T-helper 1 cell treated with Interleukin-12 subunit alpha and Interleukin-12 subunit beta and Interleukin-4 antibody, amounts not matched to agents 30 ng/mL and 1 ng/mL, for 36 hours (primary cell): Measurements from ENCODE around the gene OBSL1. TPM values are rescaled to one million over a fixed set of nuclear protein-coding genes. Genes with fewer than 3 reads are reported as not detected.

Experiments used
- intact Hi-C: fragments of 100-400 bp; cut with micrococcal nuclease; formaldehyde crosslinking; loops from one replicate; pipeline ENCODE4 v1.15.1; 2024
- total RNA-seq: library from RNA; stranded (reverse); gene quantifications from 2 replicates; pipeline ENCODE4 v1.2.3, GENCODE V29; 2022

OBSL1 gene
- total RNA-seq, 1 donor from 2014 or later = 0.25 TPM

DNA sequence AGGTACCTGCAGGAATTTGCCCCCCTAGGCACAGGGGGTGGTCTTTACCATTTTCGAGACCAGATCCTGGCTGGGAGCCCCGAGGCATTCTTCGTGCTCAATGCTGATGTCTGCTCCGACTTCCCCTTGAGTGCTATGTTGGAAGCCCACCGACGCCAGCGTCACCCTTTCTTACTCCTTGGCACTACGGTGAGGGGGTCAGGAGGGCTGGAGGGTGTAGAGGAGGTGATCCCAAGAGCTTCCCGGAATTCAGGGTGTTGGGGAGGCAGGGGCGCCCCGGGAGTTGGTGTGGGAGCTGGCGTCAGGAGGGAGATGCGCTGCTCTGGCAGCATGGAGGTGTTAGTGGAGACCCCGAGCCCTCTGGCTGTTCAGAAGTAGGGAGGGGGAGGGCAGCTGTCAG, 69.5 kb downstream of the OBSL1 start:
- intact Hi-C loops = no loop called here

Other genes with a start within 250 kb of the OBSL1 start
- gene RESP18, start 238.8 kb downstream of the OBSL1 start, total RNA-seq = not detected in 2 replicates
- 78.3 and 81.0 TPM in 2 replicates for gene DNPEP, start 183.6 kb downstream of the OBSL1 start, total RNA-seq
- not detected in 2 replicates for gene DES, start 153.2 kb downstream of the OBSL1 start, total RNA-seq
- gene SPEG, start 136.7 kb downstream of the OBSL1 start, total RNA-seq = 0.05 and 0.39 TPM in 2 replicates
- gene GMPPA, start 72.6 kb downstream of the OBSL1 start, total RNA-seq = 54.0 and 55.0 TPM in 2 replicates
- gene ASIC4, start 57.1 kb downstream of the OBSL1 start, total RNA-seq = not detected in 2 replicates
- 19.5 and 21.1 TPM in 2 replicates for gene CHPF, start 27.7 kb downstream of the OBSL1 start, total RNA-seq
- gene TMEM198, start 27.5 kb downstream of the OBSL1 start, total RNA-seq = 1.0 and 1.3 TPM in 2 replicates
- gene INHA, start 771 bp upstream of the OBSL1 start, total RNA-seq = not detected in 2 replicates
- gene STK11IP, start 26.3 kb upstream of the OBSL1 start, total RNA-seq = 35.8 and 38.7 TPM in 2 replicates
- not detected in 2 replicates for gene SLC4A3, start 56.1 kb upstream of the OBSL1 start, total RNA-seq